SH-SY5Y (cell line): ENCODE data around the gene CABLES1.

Experiments used
- GATA2 ChIP-seq: IDR thresholded peaks from 2 replicates; pipeline ENCODE4 v1.6.1; 2011; ENCODE audit warnings: mild to moderate bottlenecking, low read depth, low read length
- GATA3 ChIP-seq: IDR thresholded peaks from 2 replicates; pipeline ENCODE4 v1.6.1; 2011; ENCODE audit warnings: low read depth, mild to moderate bottlenecking, low read length, moderate library complexity

DNA sequence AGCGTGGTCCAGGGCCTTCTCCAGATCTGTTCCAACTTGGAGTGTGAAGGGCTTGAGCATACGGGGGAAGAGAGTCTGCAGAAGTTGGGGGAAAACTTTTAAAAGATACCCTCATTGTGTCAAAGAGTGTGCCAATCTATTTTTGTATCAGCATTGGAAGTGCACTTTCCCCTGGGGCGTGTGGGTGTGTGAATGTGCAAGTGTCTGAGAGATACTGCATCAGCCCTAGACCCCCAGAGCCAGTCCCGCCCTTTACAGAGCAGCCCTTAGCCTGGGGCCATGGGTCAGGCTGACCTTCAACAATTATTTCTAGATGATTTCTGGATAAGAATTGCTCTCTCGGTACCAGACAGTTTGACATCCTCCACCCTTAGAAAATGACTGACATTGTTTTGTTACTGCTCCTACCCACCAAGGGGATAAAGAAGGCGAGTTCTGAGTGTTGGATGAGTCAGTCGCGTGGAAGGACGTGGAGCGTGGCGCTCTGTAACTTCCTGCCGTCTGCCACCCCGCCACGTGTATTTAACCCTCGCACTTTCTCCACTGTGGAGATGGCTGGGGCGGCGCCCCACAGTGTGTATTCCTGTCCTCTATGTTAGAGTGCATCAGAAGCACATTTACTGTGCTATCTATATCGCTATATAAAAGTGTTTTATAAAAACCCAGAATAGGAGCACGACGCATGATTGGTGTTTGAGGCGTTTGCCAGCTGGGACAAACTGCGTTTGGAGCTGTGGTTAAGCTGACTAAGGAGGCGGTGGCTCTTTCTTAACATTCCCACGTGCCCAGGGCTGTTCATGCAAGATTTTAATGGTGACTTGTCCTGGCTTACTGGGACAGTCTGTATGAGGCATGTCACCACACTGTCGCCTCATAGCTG lies 122.6 kb downstream of the CABLES1 start:
- TF ChIP-seq GATA2 (peak; percentile 45), GATA3 (no peak)
